ENCODE results near the gene CBFA2T2.
"Not testable (repeated sequence)": the region's sequence is repeated elsewhere in the genome, so short reads cannot be mapped to it uniquely, and the experiment has no call there.

The CBFA2T2 gene

DNA sequence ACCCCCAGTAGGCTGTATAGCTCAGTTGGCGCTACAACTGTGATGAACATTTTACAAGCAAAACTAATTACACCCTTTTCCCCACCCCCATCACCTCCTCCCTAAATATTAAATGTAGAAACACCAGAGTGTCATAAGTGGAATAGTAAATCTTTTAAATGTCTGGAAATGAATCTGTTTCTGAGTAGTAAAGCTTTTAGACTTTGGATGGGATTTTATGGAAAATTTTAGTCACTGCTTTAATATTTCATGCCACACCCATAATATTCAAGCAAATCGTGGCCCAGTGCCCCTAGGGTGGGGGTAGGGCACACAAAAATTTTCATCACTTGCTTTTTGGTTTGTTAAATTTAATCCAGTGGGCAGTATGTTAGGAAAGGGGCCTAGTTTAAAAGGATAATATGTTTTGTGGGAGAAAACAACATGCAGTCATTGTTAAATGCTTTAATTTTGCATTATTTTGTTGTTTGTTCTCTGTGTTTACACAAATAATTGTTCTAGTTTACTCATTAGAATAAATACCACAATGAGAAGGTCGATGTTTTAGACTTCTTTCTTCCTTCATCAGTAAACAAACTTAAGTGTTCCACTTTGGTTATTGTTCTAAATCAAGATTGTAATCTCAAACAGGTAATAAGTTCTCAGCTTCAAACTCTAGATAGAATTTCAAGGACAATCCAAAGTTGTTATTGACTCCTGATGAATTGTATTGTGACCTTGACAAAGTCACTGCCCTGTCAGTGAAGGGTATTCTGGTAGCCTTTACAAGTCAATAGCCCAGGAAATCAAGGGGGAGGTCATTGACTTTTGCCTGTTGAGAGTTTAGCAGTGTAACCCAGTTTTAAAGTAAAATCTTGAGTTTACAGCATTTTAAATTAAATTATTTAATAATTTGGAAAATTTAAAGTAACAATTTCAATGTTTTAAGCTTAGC, 79.2 kb downstream of the CBFA2T2 start:
- in situ Hi-C loops (cut with HindIII; ENCODE audit: low sequenced_read_pairs), result no loop called here

GRCh38 chr20:33569802-33570391, 80.0 kb downstream of the CBFA2T2 start:
- in situ Hi-C loops (cut with HindIII; ENCODE audit: low sequenced_read_pairs), result loop anchor here (5.0 kb wide), 1 partner anchor 73 kb away; no protein-coding TSS in a partner anchor

GRCh38 chr20:33570743-33571142, 80.8 kb downstream of the CBFA2T2 start:
- in situ Hi-C loops (cut with HindIII; ENCODE audit: low sequenced_read_pairs), result loop anchor here (5.0 kb wide), 1 partner anchor 73 kb away; no protein-coding TSS in a partner anchor

DNA sequence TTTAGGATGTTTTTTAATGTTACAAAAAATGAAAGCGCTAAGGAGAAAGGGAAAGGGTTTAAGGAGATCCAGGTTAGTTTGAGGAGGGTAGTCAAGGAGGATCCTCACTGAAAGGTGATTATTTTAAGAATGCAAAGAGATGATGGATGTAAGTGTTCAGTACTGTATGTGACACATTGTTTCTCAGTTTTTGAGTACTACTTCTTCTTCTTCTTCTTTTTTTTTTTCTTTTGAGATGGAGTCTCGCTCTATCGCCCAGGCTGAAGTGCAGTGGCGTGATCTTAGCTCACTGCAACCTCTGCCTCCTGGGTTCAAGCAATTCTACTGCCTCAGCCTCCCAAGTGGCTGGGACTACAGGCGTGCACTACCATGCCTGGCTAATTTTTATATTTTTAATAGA, 83.4 kb downstream of the CBFA2T2 start:
- in situ Hi-C loops (cut with HindIII; ENCODE audit: low sequenced_read_pairs), result loop anchor here (5.0 kb wide), 1 partner anchor 76 kb away; no protein-coding TSS in a partner anchor

DNA sequence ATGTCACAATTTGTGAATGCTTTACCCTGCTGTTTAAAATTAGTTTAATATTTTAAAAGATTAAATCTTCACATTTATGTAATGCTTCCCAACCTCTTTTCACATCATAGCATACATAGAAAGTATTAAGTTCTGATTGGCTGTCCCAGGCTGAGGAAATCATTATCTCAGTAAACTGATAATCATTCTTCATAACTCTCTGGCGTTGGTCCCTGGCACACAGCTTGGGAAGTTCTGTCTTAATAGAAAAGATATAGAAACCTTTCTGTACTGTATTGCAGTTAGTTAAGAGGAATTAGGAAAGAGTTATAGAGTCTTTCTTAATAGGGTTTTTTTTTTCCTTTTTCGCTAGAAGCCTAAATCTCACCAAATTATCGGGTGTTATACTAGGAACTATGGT, 85.4 kb downstream of the CBFA2T2 start:
- in situ Hi-C loops (cut with HindIII; ENCODE audit: low sequenced_read_pairs), result no loop called here

- in situ Hi-C loops (cut with HindIII; ENCODE audit: low sequenced_read_pairs), result no loop called here
Measured at GRCh38 chr20:33576432-33577125, 86.7 kb downstream of the CBFA2T2 start.

DNA sequence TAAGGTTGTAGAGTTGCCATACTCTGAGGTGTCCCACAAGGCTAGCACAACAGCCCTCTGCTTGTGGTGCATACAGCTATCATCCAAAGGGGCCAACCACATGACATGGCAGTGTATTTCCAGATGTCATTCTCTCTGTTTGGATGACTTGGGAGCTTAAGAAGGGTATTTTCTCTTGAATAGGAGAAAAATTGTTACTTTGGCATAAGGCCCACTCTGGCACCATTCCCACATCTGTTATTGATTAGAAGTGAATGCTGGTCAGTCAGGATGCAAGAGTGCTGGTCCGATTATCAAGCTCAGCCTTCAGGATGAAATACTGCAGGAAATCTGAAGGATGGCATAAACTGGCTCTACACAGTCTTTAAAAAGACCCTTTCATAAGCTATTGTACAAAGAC, 88.6 kb downstream of the CBFA2T2 start:
- in situ Hi-C loops (cut with HindIII; ENCODE audit: low sequenced_read_pairs), result no loop called here

DNA sequence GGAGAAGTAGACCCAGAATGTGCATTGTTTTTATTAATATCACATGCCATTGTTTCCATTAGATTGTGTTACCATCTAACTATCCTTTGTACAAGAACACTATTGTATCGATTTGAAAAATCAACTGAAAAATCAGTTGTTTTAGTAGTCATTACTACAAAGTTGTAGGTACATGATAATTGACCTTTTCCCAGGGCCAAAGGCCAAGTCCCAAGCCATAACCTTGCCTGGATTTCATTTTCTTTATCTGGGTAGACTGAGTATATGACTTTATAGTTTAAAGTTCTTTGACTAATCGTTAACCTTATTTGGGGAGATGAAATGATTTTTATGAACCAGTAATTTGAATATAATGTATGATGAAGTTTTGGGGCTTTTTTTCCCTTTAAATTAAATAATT, 93.2 kb downstream of the CBFA2T2 start:
- in situ Hi-C loops (cut with HindIII; ENCODE audit: low sequenced_read_pairs), result no loop called here

DNA sequence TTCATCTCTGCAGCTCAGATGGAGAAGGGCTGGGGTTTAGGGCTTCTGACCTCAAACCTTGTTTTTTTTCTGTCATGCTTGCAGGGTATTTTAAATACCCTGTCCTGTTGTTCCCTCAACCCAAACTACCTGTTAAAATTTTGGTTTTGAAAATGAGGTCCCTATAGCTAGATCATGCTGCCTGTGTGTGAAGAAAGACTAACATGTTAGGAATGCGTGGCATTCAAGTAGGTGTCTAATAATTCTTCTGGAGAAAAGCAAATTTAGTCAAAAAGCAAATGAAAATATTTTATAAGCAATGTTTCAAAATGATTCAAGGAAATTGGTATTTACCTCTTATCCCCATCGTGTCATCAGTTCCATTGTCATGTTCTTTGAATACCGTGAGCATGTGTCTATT, 95.1 kb downstream of the CBFA2T2 start:
- in situ Hi-C loops (cut with HindIII; ENCODE audit: low sequenced_read_pairs), result no loop called here

GRCh38 chr20:33585413-33585812, 95.5 kb downstream of the CBFA2T2 start:
- in situ Hi-C loops (cut with HindIII; ENCODE audit: low sequenced_read_pairs), result no loop called here

DNA sequence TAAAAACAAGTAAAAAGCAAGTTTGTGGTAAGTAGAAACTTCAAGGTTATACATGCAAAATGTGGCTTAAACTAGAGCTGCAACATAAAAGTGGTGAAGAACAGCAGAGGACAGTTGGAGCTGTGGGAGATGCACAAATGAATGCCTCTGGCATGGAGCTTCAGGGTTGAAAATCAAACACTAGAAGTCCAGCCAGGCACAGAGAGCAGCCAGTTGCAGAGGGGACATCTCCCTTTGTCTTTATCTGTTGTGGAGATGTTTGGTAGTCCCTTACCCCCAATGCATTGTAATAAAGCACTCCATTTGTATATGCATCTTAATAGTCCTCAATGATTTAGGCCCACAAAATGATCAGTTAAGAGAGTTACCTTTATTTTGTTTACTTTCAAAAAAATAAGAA, 99.2 kb downstream of the CBFA2T2 start:
- in situ Hi-C loops (cut with HindIII; ENCODE audit: low sequenced_read_pairs), result no loop called here

DNA sequence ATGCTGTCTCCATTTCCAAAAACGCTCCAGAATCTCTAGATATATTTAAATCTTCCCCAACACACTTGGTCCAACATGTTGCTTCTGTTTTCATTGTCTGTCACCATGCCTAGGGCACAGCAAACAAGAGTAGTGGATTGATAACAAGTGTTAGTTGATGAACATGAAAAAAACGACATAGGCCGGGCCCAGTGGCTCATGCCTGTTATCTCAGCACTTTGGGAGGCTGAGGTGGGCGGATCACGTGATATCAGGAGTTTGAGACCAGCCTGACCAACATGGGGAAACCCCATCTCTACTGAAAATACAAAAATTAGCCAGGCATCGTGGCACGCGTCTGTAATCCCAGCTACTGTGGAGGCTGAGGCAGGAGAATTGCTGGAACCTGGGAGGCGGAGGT, 102.0 kb downstream of the CBFA2T2 start:
- in situ Hi-C loops (cut with HindIII; ENCODE audit: low sequenced_read_pairs), result not testable (repeated sequence)

DNA sequence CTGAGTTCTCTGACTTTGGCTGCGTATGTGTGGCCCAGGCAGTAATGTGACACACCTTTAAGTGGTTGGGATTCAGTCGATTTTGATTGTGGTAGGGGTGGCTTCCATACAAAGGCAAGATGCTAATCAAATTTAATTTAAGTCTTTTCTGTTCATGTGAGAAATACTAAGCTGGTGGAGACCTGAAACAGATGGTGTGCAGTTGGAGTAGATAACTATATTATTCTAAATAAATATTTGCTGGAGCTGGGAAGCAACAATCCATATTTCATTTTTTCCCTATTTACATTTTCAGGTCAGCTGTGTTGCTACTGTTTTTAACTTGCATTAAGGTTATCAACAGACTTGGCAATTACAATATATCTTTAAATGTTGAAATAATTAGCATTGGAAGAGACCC, 104.8 kb downstream of the CBFA2T2 start:
- in situ Hi-C loops (cut with HindIII; ENCODE audit: low sequenced_read_pairs), result no loop called here

GRCh38 chr20:33600414-33600813, 110.5 kb downstream of the CBFA2T2 start:
- in situ Hi-C loops (cut with HindIII; ENCODE audit: low sequenced_read_pairs), result no loop called here

DNA sequence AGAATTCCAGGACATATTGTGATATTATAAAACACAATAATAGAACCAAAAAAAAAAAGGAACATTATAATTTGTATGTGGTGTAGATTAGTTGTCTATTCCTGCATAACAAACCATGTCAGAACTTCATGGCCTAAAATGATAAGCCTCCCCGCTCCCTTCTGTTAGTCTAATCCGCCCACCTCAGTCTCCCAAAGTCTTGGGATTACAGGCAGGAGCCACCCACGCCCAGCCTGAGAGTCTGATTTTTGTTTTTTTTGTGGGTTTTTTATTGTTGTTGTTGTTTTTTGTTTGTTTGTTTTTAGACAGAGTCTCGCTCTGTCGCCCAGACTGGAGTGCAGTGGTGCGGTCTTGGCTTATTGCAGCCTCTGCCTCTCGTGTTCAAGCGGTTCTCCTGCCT, 111.1 kb downstream of the CBFA2T2 start:
- in situ Hi-C loops (cut with HindIII; ENCODE audit: low sequenced_read_pairs), result no loop called here

- in situ Hi-C loops (cut with HindIII; ENCODE audit: low sequenced_read_pairs), result no loop called here
Measured at GRCh38 chr20:33601861-33602260, 112.0 kb downstream of the CBFA2T2 start.

DNA sequence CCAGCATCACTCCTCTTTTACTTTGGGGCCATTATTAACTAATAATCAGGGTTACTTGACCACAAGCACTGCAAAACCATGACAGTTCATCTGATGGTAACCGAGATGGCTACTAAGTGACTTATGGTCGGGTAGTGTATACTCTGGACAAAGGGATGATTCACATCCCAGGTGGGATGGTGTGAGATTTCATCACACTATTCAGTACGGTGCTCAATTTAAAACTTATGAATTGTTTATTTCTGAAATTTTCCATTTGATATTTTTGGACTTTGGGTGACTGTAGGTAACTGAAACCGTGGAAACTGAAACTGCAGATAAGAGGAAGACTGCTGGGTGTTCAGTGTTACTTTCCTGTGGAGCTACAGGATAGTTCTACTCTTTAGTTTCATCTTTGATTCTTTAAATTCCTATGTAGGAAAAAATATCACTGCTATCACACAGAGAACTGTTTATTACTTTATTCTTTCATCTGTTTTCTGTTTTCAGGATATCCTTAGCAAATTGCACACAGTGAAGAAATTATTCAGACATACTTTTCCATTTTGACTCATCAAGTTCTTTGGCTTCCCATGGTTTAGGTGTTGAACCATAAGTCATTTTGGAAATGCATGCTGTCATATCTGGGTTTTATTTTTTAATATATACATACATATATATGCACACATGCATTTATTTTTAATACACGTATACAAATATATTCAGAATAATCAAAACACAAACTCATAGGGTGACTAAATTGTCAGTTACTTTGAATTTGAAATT, 113.1 kb downstream of the CBFA2T2 start:
- in situ Hi-C loops (cut with HindIII; ENCODE audit: low sequenced_read_pairs), result no loop called here

DNA sequence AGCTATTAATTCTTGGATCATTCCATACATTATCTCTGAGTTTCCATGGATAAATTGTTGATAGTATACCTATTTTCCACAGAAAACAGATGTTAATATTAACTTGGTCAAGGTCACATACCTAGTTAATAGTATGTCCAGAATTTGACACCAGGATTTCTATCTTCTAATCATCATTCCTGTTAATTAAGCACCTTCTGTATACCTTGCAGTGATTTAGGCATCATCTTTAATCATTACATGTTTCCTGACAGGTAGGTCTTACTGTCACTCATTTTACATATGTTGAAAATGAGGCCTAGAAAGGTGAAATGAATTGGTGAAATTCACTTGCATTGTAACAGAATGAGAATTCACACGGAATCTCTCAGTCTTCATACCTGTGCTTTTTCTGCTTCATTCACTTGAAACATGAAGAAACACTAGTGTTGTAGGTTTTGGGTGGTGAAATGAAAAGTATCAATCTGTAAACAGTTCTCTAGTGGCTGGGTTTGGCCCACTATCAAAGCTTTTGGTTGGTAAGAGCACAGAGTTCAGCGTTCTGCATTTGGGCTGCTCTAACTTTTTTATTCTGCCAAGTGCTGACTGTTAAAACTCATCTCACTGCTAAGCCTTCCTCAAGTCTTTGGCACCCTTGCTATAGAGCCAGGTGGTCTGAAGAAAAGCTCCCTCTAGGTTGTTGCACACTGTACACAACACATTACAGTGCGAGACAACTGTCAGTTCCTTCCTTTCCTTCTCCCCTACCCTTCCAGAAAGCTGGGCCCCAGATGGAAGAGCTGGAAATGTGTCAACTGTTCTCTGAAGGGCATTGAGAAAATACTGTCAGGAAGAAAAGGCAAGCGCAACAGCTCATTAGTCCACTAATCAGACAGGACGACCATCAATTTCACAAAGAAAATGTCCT, 114.4 kb downstream of the CBFA2T2 start:
- in situ Hi-C loops (cut with HindIII; ENCODE audit: low sequenced_read_pairs), result no loop called here

- in situ Hi-C loops (cut with HindIII; ENCODE audit: low sequenced_read_pairs), result no loop called here
Measured at GRCh38 chr20:33604991-33605370, 115.1 kb downstream of the CBFA2T2 start.

Measured in endothelial cell of hepatic sinusoid (primary cell).